Islet of Langerhans (tissue), 1 donor: Measurements from ENCODE around the gene CEP89.
"Not testable (repeated sequence)": the region's sequence is repeated elsewhere in the genome, so short reads cannot be mapped to it uniquely, and the experiment has no call there.

Experiments
- FAIRE-seq: peaks from one replicate; lab custom pipeline; 2011; peaks lifted over from hg19 to GRCh38; lab: Jason Lieb, UNC

CEP89 gene

DNA sequence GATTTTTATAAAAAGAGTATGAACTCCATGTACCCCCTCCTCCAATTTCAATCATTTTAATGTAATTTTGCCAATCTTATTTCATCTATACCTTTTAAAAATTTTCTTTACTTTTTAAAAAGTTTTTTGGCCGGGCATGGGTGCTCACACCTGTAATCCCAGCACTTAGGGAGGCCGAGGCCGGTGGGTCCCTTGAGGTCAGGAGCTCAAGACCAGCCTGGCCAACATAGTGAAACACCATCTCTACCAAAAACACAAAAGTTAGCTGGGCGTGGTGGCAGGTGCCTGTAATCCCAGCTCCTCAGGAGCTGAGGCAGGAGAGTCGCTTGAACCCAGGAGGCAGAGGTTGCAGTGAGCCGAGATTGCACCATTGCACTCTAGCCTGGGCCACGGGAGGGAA is 138.4 kb downstream of the CEP89 start:
- not testable (repeated sequence) for FAIRE-seq

DNA sequence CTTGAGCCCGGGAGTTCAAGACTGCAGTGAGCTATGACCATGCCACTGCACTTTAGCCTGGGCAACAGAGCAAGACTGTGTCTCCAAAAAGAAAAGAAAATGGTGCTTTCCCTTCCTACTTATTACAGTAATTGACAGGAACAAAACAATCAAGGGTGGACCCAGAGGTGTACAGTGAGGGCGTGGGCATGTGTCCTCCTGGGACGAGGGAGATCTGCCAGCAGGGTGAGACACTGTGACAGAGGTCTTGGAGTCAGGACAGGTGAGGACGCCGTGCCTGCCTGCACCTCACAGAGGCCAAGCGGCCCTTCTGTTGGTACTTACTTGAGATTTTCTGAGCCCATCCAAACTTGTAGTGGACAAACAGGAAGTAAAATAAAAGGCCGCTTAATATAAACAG is 138.9 kb downstream of the CEP89 start:
- FAIRE-seq, result not testable (repeated sequence)

DNA sequence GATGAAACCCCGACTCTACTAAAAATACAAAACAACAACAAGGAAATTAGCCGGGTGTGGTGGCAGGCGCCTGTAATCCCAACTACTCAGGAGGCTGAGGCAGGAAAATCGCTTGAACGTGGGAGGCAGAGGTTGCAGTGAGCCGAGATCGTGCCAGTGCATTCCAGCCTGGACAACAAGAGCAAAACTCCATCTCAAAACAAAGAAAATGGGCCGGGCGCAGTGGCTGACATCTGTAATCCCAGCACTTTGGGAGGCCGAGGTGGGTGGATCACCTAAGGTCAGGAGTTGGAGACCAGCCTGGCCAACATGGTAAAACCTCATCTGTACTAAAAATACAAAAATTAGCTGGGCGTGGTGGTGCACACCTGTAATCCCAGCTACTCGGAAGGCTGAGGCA is 139.7 kb downstream of the CEP89 start:
- FAIRE-seq, result not testable (repeated sequence)

DNA sequence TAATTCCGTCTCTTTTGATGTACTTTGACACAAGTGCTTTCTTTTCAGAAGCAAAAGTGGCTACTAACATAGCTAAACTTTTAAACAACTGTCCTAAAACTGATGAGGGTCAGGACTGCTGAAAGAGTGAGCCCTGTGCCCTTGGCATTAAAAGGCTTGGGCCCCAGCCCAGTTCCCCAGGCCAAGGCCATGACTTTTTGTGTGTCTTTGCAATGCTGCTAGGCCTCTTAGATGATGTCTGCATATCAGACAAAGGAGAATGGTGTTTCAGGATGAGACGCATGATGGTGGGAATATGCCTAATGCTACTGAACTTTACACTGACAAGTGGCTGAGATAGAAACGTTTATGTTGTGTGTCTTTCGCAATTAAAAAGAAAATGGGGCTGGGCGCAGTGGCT is 140.1 kb downstream of the CEP89 start:
- FAIRE-seq, result no peak

DNA sequence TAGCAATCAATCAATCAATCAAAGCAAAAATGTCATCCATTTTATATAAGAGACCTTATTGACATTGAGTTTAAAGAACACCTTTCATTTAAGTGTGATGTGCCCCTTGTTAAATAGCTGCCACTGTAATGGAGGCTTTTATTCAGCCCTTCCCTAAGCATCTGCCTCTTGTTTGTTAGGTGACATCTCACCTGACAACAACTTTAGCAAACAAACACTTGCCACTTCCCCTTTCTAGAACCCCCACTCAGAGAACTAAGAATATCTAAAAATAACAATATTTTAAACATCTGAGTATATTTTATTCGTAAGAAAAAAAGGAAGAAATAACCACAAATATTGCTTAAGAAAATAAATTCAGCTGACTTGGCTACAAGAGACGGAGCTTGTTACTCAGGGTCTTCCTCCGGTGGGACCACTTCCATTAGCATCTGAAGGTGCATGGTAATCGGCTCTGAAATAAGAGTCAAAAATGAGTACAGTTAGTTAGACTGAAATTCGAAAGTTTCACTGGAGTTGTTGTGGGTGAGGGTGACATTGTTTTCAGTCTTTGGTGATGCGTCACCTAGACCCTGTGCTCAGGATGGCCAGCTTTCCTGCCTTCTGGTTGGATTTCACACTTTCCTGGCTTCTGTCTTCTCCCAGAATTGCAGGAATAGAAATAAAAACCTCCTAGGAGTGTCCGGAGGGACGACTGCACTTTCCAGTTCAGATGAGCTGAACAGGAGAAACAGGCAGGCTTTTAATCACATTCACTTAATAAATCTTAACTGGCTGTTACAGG is 141.3 kb downstream of the CEP89 start:
- FAIRE-seq, result no peak

DNA sequence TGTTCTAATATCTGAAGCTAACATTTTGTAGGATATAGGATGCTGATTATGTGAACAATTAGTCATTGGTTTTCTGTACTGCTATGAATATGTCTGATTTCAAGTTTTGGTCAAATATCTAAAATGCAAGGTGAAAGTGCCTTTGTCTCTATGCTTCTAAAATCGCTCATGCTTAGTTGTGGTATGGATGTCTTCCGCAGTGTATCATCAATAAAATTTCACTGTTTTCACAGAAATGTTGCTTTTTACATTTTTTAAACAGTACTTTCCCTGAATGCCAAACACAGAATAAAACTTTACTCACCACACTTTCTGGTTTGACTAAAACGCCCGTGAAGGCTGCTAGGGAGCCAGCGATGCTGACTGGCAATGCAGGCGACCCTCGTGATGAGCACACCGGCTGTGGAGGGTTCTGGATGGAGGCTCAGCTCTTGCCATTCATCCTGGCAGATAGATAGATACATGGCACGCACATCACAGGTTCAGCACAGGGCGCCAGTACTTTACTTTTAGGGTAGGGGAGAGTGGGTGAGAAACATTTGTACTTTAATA is 142.3 kb downstream of the CEP89 start:
- no peak for FAIRE-seq

DNA sequence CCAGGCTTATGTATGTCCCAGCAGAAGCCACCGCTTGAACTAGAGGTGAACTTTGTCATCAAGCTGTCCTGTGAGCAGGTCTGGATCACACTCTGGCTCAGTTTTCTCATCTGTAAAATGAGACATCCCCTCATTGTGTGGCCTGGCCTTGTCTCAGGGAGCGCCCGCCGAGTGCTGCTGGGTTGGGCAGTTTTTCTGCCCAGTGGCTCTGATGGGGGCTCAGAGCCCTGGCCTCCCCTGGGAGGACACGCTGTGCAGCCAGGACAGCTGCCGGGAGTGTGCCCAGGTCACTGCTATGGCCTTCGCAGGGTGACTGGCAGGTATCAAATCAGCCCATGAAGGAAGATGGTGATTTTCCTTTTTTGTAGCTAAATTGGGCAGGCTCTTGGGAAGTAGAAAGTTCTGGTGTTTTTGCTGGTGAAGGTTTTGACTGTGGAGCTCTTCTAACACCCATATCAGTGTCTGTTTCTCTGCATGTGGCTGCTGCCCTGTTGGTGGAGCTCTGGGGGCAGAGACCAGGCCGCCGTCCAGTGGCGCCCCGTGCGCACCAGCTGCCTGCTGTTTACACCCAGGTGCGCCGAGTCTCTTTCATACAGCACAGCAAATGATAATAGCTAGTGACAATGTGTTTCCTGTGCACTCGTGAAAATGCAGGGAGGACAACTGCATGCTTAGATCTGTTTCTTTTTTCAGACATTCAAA is 143.0 kb downstream of the CEP89 start:
- no peak for FAIRE-seq

DNA sequence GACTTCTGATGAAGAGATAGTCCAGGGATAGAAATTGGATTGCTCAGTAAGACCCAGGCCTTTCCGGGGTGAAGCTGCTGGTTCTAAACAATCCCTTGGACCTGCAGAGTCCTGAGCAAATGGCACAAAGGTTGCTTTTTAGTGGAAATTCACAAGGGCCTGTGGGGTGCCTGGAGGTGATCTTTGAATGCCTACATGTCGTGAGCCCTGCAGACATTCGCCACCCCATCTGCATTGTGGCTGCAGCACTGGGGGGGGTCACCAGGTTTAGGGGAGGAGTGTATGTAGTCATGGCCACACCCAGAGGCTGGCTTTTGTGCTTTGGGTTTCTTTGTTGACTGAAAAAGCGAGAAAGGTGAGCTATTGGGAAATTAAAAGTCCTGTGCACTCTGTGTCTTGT is 143.6 kb downstream of the CEP89 start:
- no peak for FAIRE-seq
